HG02970 (cell line): ENCODE results near the gene SERPINA3.
"Not testable (repeated sequence)": the region's sequence is repeated elsewhere in the genome, so short reads cannot be mapped to it uniquely, and the experiment has no call there.

Source experiments
- ATAC-seq: cut with Tn5 transposase; IDR thresholded peaks from one replicate; pipeline ENCODE4 v1.9.1; 2021; ENCODE audit warnings: mild to moderate bottlenecking, moderate library complexity, moderate number of reproducible peaks; ENCODE audit not compliant: unreplicated experiment, low FRiP score

SERPINA3 gene

GRCh38 chr14:94631050-94631449 lies 18.9 kb downstream of the SERPINA3 start:
- no peak for ATAC-seq

DNA sequence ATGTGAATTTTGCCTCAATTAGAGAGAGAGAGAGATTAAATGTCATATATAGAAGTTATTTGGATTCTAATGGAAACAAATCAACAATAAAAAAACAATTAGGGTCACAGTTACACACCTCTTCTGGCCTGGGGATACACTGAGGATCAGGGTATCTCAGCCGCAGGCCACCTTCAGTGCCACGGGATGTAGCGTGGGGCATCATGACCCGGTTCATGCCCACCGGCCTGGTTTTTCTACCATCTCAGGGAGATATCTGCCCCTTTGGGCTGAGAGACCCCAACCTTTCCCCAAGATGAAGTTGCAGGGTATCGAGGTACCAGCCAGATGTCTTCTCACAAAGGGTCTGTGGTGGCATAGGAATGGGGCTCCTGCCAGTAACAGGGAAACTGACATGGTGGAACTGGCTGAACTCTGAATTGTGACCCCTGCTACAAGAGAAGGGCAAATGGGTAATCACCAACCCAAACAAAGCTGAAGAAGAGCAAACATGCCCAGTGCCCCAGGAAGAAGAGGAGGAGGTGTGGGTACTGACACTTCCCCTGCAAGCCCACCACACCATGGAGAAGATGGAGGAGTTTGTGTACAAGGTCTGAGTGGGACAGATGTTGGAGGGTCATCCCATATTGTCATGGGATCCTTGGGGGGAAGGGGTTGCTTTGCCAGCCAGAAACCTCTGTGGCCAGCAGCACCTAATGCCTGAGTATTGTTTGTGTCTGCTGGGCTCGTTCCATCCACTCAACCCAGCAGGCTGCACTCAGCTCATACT lies 19.5 kb downstream of the SERPINA3 start:
- no peak for ATAC-seq

DNA sequence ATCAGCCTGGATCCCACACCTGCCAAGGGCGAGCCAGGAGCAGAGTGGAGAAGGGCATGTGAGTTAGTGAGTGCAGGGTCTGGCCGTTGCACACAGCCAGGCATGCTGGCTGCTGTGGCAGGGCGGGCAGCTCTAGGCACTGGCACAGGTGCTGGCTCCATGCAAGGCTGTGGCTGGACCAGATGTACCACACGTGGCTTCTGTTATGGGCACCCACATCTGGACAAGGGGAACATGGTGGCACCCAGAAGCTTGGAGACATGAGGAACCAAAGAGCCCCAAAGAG lies 20.1 kb downstream of the SERPINA3 start:
- ATAC-seq, result no peak

GRCh38 chr14:94633121-94633520 lies 20.9 kb downstream of the SERPINA3 start:
- no peak for ATAC-seq

DNA sequence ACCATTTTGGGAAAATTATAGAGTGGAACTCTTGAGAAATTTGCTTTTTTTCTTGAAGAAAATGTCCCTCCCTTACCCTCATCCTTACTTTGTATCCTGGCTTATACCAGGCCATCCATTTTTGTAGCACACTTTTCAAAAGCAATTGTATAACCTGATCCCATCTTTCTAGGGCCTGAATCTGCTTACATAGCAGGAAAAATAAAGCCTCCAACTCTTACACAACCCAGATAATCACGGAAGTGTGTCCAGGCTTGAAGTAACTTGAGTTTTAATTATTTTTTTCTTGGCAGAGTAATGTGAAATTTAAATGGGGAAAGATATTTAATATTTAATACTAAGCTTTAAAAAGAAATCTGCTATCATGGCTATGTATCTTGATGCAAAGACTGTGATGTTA lies 23.0 kb downstream of the SERPINA3 start:
- no peak for ATAC-seq

DNA sequence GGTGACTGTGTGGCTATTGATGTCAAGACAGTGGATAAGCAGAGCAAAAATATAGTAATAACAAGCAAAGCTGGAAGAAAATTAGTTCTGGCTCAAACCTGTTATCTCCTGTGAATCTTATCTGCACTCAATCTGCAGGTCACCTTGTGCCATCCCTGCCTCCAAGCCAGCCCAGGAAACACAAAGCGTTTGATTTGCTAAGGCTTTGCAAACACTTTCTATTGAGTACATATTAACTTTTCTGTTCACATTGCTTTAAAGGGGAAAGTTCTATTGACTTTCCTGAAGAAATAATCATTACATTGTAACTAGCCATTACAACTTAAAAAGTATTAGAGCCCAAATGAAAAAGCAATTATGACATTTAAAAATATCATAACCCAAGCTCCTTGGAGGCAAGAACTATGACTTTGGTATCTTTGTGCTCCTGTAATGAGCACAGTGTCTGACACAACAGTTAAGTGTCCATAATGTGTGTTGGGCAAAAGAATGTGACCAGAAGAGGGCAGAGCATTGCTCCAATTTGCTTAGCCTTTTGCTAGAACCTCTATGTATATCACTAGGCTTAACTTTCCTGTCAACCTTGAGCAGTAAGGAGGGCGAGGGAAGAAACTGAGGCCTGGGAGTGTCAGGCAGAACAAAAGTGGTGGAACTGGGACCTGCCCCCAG lies 24.7 kb downstream of the SERPINA3 start:
- ATAC-seq, result no peak

DNA sequence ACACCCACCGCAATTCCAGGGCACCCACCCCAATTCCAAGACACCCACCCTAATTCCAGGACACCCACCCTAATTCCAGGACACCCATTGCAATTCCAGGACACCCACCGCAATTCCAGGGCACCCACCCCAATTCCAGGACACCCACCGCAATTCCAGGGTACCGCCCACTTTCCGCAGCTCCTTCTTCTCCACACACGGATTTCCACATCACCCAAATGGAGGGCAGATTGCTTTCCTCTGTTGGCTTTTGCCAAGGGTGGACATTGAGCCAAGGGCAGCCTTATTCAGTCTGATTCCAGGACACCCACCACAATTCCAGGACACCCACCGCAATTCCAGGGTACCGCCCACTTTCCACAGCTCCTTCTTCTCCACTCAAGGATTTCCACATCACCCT lies 25.6 kb downstream of the SERPINA3 start:
- ATAC-seq, result not testable (repeated sequence)

GRCh38 chr14:94638339-94638738 lies 26.1 kb downstream of the SERPINA3 start:
- ATAC-seq, result no peak

DNA sequence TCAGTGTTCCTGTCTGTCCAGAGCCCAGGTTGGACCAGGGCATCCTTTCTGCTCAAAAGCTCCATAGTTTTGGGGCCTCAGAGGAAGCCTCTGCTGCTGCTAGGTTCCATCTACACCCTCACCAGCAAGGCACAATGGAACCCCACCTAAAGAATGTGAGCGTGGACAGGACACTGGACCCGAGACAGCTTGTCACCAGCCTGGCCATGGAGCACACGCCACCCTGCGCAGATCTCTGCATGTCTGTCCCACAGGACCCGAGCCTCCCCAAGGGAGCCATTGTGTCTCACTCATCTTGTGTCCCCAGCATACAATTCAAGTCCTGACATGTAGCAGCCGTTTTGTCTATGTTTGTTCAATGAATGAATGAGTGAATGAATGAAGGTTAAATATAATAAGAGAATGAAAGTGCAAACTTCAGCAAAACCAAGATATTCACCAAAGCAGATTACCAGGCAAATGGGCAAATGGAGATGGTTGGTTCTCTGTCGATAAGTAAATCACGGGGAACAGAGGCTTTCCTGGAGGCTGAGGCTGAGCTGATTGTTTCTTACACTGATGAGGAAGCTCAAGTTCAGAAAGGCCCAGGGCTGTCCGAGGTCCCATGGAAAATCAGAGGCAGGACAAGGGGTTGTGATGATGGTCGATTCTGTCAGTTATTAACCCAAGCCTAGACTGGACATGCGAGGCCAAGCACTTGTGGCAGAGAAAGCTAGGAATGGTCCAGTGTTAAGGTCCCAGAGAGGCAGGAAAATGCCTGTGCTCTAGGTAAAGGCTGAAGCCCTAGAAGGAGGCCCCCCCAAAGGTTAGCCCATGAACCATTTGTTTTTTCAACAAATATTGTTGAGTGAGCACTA lies 27.0 kb downstream of the SERPINA3 start:
- no peak for ATAC-seq

- ATAC-seq, result no peak
Measured at GRCh38 chr14:94640721-94641631, 28.8 kb downstream of the SERPINA3 start.

- no peak for ATAC-seq
Measured at GRCh38 chr14:94641632-94641955, 29.4 kb downstream of the SERPINA3 start.

GRCh38 chr14:94643316-94644101 lies 31.3 kb downstream of the SERPINA3 start:
- no peak for ATAC-seq

DNA sequence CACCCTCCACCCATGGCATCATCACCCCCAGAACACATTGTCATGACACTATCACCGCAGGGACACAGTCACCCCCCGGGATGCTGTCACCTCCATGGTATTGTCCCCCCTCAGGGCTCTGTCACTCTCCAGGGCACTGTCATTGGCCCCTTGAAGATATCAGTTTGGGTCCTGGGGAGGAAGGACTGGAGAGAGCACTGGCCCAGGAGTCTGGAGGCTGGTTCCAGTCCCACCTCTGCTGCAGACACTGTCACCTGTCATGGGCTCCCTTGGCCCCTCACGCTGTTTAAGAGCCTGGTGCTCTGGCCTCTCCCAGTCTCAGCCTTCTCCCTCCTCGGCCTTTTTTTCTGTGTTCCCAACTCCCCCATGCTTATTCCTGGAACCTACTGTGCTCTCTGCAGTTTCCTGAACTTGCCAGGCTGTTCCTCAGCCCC lies 31.9 kb downstream of the SERPINA3 start:
- ATAC-seq, result no peak

DNA sequence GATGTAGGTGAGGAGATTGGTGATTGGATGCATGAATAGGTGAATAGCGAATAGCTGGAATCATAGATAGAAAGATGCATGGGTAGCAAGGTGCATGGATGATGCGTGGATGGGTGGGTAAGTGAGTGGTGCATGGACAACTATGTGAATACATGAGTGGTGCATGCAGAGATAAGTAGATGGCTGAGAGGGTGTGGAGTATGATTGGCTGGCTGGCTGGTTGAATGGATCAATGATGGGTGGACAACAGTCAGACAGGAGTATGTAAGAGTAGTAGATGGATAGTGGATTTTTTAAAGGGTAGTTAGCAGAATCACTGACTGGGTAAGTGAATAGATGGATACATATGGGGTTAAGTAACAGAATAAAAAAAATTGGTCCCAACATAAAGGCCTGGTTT lies 33.9 kb downstream of the SERPINA3 start:
- ATAC-seq, result no peak

DNA sequence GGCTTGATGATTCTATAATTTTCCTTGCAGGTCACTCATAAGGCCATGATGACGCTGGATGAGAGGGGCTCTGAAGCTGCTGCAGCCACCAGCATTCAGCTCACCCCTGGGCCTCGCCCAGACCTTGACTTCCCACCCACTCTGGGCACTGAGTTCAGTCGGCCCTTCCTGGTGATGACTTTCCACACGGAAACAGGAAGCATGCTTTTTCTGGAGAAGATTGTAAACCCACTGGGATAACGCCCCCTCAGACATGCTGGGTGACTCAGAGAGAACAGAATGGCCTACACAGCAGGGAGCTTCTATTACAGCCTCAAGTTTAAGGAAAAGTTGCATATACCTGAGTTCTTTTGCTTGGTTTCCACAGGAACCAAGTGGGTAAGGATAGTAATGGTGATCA lies 34.3 kb downstream of the SERPINA3 start:
- ATAC-seq, result no peak

- ATAC-seq, result no peak
Measured at GRCh38 chr14:94648801-94649200, 36.6 kb downstream of the SERPINA3 start.

DNA sequence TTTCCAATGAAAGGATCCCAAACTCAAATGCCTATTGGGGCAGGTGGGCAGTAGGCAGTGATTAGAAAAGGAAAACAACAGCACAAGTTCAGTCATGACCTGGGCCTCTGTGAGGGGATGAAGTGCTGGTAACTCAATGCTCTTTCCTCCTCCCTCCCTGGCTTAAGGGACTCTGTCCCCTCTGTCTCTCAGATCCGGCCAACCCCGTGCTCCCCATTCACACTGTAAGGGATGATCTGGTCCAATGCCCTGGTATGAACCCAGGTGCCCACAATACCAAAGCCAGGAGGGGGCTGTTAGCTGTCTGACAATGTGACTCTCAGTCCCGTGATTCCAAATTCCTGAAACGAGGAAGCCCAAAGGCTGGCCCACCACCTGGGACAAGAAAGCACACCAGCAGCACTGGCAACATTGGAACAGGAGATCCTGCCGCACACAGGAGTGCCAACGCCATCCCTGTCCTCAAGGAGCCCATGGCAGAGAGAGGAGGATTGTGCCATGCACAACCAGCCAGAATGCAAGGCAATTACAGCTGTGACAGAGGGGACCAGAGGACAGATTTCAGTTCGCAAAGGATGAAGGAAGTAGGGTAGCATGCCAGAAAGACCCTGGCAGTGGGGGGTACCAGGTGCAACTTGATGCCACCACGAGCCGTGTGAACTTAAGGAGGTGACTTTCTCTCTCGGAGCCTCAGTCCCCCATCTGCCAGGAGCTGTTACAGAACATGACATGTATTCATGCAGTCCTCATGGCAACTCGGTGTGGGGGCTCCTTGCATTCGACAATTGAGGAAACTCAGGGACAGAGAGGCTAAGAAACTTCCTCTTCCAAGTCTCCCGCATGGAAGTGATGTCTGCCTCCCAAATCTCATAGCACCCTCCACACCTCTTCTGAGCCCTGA lies 37.6 kb downstream of the SERPINA3 start:
- no peak for ATAC-seq

DNA sequence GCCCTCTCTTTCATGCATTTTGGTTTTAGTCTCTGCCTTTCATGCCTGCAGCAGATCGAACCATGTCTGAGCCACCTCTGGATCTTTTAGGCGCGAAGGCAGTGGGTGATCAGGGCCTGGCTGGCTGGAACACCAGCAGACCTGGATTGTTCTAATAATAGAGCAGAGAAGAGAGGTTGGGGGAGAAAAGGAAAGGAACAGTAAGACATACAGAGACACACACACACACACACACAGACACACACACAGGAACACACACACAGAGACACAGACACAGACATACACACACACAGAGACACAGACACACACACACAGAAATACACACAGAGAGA lies 38.2 kb downstream of the SERPINA3 start:
- no peak for ATAC-seq
